ENCODE data around the gene ALG11.
"Not testable (repeated sequence)": the region's sequence is repeated elsewhere in the genome, so short reads cannot be mapped to it uniquely, and the experiment has no call there.

The ALG11 gene

GRCh38 chr13:52011632-52012511, at the start of gene ALG11:
TSS of gene ALG11 (plus strand) at chr13:52012398. CDS start at chr13:52012419, 21 bp downstream.
- peak; percentile 97 to 99 for DNase-seq (ENCODE audit: extremely low read depth in 1 of 2, low read depth in 1 of 2)

GRCh38 chr13:51966186-51966585, 46.0 kb upstream of the ALG11 start:
- DNase-seq (ENCODE audit: extremely low read depth in 1 of 2, low read depth in 1 of 2), result no peak

GRCh38 chr13:51967482-51968446, 44.4 kb upstream of the ALG11 start:
- DNase-seq (ENCODE audit: extremely low read depth in 1 of 2, low read depth in 1 of 2), result no peak

GRCh38 chr13:51970349-51970748, 41.8 kb upstream of the ALG11 start:
- no peak for DNase-seq (ENCODE audit: extremely low read depth in 1 of 2, low read depth in 1 of 2)

- no peak for DNase-seq (ENCODE audit: extremely low read depth in 1 of 2, low read depth in 1 of 2)
Measured at GRCh38 chr13:51971520-51972426, 40.4 kb upstream of the ALG11 start.

- no peak for DNase-seq (ENCODE audit: extremely low read depth in 1 of 2, low read depth in 1 of 2)
Measured at GRCh38 chr13:51974482-51974881, 37.7 kb upstream of the ALG11 start.

GRCh38 chr13:51976423-51976822, 35.8 kb upstream of the ALG11 start:
- no peak for DNase-seq (ENCODE audit: extremely low read depth in 1 of 2, low read depth in 1 of 2)

- DNase-seq (ENCODE audit: extremely low read depth in 1 of 2, low read depth in 1 of 2), result no peak
Measured at GRCh38 chr13:51976890-51977289, 35.3 kb upstream of the ALG11 start.

DNA sequence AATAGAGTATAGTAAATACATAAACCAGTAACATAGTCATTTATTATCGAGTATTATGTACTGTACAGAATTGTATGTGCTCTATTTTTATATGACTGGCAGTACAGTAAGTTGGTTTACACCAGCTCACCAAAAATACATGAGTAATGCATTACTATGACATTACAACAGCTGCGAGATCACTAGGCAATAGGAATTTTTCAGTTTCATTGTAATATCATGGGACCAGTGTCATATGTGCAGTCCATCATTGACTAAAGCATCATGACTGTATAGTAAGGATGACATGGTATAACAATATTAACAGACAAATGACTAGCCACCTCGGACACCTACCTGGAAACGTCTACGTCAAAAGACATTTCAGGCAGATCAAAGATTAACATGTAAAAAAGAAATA, 34.6 kb upstream of the ALG11 start:
- DNase-seq (ENCODE audit: extremely low read depth in 1 of 2, low read depth in 1 of 2), result no peak

DNA sequence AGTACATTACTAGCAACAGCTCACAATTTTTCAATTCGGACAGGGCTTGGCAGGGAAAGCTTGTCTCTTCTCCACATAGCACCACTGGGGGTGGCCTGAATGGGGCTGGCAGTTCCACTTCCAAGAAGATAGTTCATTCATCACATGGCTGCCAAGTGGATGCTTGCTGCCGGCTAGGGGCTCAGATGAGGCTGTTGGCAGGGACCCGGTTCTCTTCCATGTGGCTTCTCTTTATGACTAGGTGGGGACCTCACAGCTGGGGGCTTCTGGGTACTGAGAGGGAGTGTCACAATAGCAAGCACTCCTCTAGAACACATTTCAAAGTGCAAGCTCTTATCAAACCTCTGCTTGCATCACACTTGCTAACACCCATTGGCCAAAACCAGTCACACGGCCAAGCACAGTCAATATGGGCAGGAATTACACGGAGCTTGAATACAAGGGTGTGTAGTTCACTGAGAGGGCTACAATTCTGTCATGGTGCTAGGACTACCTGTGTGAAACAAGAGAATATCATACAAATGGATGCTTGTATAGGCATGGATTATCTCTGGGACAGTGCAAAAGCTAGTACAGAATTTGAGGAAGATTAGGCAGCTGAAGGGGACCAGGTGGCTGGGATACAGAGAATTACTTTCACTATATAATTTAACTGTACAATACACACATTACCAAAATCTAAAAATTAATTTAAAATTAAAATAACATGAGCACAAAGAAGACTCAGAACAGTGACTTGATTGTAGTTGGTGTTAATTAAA, 33.2 kb upstream of the ALG11 start:
- no peak for DNase-seq (ENCODE audit: extremely low read depth in 1 of 2, low read depth in 1 of 2)

DNA sequence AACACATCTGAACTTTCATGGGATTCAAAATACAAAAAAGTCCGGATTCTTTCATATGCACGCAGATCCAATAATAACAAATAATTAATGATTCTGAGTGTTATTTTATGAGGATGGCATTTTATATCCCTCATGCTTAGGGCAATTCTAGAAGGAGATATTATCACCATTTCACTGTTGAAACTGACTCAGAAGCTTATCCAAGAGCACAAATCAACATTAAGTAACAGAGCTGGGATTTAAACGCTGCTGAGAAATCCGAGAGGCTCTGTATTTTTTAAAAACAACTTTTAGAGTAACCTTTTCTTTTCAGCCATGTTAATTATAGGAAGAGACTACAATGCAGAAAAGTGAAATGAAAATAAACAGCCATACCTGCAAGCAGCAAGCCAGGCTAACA, 31.3 kb upstream of the ALG11 start:
- no peak for DNase-seq (ENCODE audit: extremely low read depth in 1 of 2, low read depth in 1 of 2)

DNA sequence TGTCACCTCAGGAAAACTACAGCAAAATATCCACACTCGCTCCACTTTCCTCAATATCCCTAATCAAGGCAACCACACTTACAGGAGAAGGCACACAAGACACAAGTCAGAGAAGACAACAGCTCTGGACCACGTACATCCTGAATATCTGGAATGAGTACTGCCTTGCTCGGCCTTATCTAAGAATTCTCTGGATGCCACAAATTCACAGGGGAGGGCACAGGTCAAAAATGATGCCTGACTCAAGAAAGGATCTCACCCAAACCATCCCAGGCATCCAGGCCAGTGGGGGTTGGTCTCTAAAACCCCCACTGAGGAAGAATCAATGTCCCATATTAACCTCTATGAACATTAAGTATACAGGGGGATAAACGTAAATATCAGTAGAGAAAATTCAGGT, 30.8 kb upstream of the ALG11 start:
- no peak for DNase-seq (ENCODE audit: extremely low read depth in 1 of 2, low read depth in 1 of 2)

DNA sequence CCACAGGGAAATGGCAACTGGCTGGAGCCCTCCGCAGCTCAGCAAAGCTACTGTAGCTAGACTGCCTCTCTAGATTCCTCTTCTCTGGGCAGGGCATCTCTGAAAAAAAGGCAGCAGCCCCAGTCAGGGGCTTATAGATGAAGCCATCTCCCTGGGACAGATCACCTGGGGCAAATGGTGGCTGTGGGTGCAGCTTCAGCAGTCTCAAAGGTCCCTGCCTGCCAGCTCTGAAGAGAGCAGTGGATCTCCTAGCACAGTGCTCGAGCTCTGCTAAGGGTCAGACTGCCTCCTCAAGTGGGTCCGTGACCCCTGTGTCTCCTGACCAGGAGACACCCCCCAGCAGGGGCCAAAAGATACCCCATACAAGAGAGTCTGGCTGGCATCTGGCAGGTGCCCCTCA, 28.9 kb upstream of the ALG11 start:
- DNase-seq (ENCODE audit: extremely low read depth in 1 of 2, low read depth in 1 of 2), result not testable (repeated sequence)

GRCh38 chr13:51984904-51985303, 27.3 kb upstream of the ALG11 start:
- not testable (repeated sequence) for DNase-seq (ENCODE audit: extremely low read depth in 1 of 2, low read depth in 1 of 2)

- no peak for DNase-seq (ENCODE audit: extremely low read depth in 1 of 2, low read depth in 1 of 2)
Measured at GRCh38 chr13:51988988-51989618, 23.1 kb upstream of the ALG11 start.

DNA sequence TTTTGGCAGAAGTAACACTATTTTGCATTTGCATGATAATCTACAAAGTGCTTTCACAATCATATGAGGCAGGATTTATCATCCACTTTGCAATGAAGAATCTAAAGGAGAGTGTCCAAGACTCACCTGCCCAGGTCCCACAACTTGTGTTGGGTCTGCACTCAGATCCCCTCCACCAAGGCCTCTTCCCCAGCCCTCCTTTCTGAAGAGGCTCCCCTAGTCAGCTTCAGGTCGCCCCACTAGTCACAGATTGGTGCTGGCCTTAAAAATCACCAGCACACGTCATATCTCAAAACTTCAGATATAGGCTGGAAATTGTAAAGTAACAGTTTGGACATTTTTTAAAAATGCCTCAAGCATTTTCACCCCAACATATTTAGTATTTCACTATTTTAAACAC, 18.5 kb upstream of the ALG11 start:
- DNase-seq (ENCODE audit: extremely low read depth in 1 of 2, low read depth in 1 of 2), result no peak

DNA sequence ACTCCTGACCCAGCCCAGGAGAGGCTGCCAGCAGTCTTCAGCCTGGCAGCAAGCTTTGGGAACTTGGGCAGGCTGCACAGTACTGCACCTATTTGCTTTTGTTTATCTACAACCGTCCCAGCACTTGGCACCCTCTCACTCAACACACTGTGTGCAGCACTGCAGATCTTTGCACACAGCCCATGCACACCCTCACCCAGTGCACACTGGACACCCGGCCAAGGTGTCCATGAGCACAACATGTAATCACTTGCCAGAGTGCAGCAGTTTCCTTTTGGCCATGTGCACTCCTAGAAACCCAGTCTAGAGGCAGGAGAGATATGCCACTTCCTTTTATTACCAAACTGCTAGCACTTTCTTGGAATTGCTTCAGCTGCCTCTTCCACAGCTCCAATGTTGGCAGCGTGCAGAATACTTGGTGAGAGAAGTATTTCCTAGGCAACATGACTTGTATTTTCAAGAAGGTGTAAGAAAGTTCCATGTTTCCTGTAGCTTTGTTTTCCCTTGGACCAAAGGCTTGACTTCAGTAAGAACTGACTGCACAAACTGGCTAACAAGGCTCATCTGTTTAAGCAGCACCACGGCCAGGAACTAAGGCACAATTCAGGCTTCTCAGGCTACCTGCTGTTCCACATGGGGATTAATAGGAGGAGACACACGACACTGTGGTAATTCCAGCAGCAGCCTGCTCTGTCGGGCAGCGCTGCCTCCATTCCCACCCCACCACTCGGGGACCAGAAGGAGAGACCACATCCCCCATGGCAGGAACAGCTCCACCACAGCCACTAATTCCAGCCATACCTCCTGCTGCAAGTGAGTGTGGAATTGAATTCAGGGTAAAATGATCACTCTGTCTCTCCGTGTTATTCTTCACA, 16.3 kb upstream of the ALG11 start:
- no peak for DNase-seq (ENCODE audit: extremely low read depth in 1 of 2, low read depth in 1 of 2)

- DNase-seq (ENCODE audit: extremely low read depth in 1 of 2, low read depth in 1 of 2), result no peak
Measured at GRCh38 chr13:51996641-51997040, 15.6 kb upstream of the ALG11 start.

Data from activated CD8-positive, alpha-beta memory T cell treated with anti-CD3 and anti-CD28 coated beads for 1 hour (primary cell).